ENCODE data around the gene ENTHD1.

Gene ENTHD1

DNA sequence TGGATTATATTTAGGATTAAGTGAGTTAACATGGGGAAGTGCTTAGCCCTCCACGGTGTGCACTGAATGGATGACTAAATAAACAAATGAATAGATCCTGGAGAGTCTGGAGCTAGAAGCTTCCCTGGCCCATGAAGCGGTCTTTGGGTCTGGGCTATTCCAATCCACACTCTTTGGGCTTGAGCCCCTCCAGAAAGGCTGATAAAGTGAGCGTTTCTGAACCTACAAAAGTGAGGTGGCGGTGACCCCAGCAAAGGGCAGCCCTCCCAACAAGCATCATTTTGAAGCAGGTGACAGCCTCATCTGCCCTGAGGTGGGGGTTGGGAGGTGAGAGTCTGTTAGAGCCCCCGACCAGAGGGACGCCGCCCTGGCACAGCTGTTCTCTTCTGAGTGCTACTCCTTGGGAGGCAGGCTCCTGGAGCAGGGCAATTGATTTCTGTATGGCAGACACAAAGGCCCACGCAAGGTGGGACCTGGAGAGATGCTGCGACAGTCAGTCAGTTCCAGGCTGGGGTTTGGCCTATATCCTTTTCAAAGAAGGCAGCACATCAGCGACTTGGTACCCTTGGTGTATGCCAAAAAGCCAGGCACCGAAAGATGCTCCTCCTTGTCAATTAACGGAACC lies 165.2 kb downstream of the ENTHD1 start:
- DNase-seq, result no peak

GRCh38 chr22:39727541-39727940 lies 166.0 kb downstream of the ENTHD1 start:
- DNase-seq, result no peak

DNA sequence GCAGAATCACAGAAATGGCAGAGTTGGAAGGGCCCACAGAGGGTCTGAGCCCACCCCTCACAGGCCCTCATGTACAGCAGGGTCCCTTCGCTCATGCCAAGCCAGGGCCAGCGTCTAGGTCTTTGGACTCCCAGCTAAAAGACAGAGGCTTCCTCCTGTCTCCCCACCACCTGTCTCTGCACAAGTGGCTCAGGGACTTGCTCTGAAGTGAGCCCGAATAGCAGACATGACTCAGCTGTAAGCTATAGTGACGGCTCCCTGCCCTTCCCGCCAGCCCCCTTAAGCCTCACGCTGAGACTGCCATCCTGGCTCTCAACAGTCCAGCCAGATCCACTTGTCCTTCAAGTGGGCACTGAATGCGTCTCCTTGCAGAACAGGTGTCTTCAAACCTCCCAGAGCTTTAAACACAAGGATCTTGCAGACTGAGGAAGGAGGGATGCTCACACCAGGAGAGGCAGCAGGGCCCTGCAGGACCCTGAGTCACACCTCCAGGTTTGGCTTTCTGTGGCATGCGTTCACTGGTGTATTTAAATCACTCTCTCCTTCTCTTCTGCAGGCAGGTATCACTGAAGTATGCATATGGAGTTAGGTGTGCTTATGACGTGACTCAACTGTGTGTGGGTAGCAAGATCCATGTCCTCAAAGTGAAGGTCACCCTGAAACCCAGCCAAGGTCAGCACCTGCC lies 168.1 kb downstream of the ENTHD1 start:
- DNase-seq, result no peak

- no peak for DNase-seq
Observed at GRCh38 chr22:39724857-39725256, 168.7 kb downstream of the ENTHD1 start.

DNA sequence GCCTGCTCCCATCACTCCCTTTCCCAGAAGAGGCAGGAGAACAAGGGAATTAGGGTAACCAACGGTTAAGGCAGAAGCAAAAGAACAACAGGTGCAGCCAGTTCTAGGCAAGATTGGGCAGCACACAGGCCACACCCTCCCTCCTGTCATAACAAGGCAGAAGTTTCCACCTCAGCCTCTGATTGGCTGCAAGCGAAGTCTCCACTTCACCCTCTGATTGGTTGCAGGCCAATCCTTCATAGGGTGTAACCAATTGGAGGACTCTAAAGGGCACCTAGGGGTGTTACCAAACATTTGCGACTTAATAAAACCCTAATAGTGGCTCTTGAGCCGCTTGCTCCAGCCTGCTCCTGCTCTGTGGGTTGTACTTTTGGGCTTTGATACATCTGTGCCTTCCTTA lies 169.2 kb downstream of the ENTHD1 start:
- no peak for DNase-seq

- no peak for DNase-seq
Observed at GRCh38 chr22:39723899-39724351, 169.6 kb downstream of the ENTHD1 start.

- DNase-seq, result no peak
Observed at GRCh38 chr22:39723463-39723862, 170.1 kb downstream of the ENTHD1 start.

DNA sequence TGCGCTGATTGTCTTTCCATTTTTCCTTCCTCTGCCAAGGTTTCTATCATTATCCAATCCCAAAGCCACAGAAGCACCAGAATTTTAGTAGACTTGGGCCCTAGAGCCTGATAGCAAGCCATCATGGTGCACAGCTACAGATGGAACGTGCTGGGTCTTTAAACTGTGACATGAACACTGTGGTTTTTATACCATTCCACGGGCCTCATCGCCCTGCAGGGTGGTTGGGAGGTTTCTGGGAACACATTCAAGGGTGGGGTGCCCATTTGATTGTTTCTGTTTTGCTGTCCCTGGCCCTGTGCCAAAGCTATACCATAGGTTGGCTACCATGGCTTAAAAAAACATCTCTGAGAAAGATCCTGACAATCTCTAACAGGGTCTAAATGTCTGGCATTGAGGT lies 171.1 kb downstream of the ENTHD1 start:
- no peak for DNase-seq

- no peak for DNase-seq
Observed at GRCh38 chr22:39722032-39722325, 171.6 kb downstream of the ENTHD1 start.

GRCh38 chr22:39721206-39722031 lies 172.1 kb downstream of the ENTHD1 start:
- DNase-seq, result no peak

DNA sequence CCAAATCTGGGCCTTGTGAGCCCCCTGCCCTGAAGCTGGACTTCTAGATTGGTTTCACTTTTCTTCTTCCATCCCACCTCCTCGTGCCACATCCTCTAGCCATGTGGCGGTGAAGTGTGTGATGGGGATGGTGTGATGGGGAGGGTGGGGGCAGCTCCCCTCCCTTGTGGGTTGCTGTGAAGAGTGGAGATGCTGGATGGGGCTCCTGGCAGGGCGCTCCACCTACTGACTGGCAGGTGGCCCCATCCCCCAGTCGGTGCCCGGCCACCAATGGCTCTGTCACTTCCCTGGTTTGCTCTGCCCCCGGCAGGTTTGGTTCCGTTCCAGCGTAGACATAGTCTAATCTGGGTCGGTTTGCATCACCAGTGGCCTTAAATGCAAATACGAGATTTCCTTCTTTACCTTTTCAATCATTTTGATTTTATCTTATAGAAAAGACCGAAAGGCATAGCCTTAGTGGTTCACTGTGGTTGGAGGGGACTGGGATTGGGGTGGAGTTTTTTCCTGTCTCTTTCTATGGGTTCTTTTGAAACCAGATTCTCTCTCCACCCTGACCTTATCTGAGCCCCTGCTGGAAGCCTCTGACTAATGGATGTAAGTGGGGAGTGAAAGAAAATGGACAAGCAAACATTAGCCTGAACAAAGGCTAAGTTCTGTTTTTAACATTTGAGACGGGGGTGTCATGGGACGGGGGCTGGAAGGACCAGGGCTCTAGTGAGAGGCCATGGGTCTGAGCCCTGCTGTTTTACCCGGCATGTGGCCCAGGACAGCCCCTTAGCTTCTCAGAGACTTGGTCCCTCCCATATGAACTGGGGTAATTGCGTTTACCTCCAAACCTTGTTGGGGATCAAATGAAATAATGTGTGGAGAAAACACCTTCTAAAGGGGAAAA lies 173.8 kb downstream of the ENTHD1 start:
- no peak for DNase-seq

DNA sequence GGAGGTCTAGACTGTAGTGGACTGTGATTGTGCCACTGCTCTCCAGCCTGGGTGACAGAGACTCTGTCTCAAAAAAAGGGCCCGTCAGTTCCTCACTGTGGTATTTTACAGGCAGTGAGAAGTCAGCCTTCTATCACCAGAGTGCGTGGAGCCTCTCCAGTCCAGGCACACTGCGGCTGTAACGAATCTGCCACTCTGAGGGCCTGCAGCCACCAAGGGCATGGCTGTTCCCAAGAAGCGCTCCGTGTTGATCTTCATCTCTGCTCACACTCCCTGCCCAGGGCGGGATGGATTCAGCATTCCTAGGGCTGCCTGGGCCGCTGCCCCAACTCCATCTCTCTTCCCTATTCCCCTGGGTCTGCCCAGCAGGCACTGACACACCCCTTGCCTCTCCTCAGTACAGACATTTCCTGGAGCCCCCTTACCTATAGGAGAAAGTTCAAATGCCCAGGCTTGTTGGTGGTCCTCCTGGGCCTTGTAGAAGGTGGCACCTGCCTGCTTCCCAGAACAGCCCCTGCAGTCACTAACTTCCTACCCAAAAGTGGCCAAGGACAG lies 174.6 kb downstream of the ENTHD1 start:
- DNase-seq, result no peak

GRCh38 chr22:39718206-39718605 lies 175.4 kb downstream of the ENTHD1 start:
- no peak for DNase-seq

DNA sequence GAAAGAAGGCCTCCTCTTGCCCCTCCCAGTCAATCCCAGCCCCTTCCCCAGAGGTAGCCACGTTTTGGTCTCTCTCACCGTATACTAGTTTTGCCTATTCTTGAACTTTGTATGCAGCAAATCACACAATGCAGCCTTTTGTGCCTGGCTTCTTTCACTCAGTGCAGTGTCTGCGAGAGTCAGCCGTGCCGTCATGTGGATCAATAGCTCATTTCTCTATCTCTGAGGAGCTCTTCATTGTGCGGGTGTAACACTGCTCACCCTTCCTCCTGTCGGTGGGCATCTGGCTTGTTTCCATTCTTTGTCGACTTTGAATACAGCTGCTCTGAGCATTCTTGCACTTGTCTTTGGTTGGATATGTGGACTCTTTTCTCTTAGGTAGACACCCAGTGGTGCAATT lies 176.5 kb downstream of the ENTHD1 start:
- DNase-seq, result peak in 5 of 14 donors; percentile 4 to 24 (median 15)

DNA sequence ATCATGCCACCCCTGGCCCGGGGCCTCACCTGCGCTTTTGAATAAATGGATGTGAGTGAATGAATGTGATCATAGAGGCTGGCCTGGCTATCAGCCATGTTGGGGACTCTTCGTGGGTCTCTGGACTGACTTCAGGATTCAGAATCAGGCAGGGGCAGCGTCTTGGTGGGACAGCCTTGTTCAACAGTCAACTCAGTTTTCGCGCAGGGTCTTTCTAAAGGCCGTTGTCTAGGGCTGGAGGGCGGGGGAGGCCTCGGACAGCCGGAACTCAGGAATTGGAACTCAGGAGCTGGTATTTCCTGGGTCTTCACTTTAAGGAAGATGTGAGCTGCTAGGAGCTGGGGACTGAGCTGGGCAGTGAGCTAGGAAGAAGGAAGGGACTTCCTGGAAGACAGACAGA lies 177.0 kb downstream of the ENTHD1 start:
- DNase-seq, result no peak

- no peak for DNase-seq
Observed at GRCh38 chr22:39715778-39716495, 177.6 kb downstream of the ENTHD1 start.

DNA sequence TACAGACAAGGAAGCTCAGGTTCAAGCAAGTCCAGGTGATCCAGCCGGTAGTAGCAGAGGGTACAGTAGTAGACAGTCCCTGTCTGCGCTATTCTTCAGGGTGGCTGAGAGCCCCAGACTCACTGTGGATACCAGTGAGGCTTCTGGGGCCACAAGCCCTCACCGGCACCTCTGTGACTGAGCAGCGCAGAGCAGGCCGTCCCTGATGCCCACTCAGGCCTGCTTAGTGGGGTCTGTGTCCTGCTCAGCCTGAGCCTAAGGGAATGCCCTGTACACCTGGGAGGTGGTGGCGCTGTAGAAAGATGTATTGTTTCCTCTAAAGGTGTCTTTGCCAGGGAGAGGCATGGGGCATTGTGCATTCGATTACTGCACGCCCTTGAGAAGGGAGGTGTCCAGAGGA lies 179.2 kb downstream of the ENTHD1 start:
- no peak for DNase-seq

DNA sequence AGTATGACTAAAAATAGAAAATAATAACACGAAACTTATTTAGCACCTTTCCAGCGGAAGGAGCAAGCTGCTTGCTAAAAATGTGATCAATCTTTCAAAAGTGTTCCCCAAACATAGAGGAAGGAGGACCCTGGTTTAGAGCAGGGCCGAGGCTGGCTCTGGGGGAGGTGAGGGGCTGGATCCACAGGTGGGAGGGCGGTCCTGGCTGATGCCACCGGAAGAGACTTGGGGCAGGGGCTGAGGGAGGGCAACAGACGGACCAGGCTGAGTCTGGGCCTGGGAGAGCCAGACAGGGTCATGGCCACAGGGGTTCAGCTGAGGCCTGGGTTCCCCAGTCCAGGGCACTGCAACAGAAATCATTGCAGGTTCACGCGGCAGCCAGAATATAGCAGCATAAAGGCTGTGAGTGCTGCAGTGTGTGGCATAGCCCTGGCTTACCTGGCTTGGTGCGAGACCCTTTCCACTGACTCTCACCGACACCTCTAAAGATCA lies 179.7 kb downstream of the ENTHD1 start:
- no peak for DNase-seq

- DNase-seq, result no peak
Observed at GRCh38 chr22:39712751-39713525, 180.6 kb downstream of the ENTHD1 start.

- no peak for DNase-seq
Observed at GRCh38 chr22:39712081-39712480, 181.5 kb downstream of the ENTHD1 start.

Measured in C1 segment of cervical spinal cord (tissue), 14 donors.